Ishikawa (cell line): ENCODE results near the gene BMPER.

Source experiments
- CEBPB ChIP-seq: IDR thresholded peaks from 2 replicates; pipeline ENCODE4 v1.6.1; 2012
- CREB1 ChIP-seq: IDR thresholded peaks from 2 replicates; pipeline ENCODE4 v1.6.1; 2012; ENCODE audit warnings: low read depth
- EGR1 ChIP-seq: IDR thresholded peaks from 2 replicates; pipeline ENCODE4 v1.6.1; 2012
- EP300 ChIP-seq: IDR thresholded peaks from 2 replicates; pipeline ENCODE4 v1.6.1; 2012; ENCODE audit warnings: borderline replicate concordance
- FOXM1 ChIP-seq: IDR thresholded peaks from 2 replicates; pipeline ENCODE4 v1.6.1; 2012; ENCODE audit warnings: low read depth, borderline replicate concordance
- NFIC ChIP-seq: IDR thresholded peaks from 2 replicates; pipeline ENCODE4 v1.6.1; 2012
- RAD21 ChIP-seq: IDR thresholded peaks from 2 replicates; pipeline ENCODE4 v1.6.1; 2012; ENCODE audit warnings: low read depth
- REST ChIP-seq: IDR thresholded peaks from 2 replicates; pipeline ENCODE4 v1.6.1; 2012; ENCODE audit warnings: low read depth, mild to moderate bottlenecking
- TAF1 ChIP-seq: IDR thresholded peaks from 2 replicates; pipeline ENCODE4 v1.6.1; 2012; ENCODE audit warnings: low read depth, mild to moderate bottlenecking
- TCF12 ChIP-seq: IDR thresholded peaks from 2 replicates; pipeline ENCODE4 v1.6.1; 2012; ENCODE audit warnings: low read depth
- TEAD4 ChIP-seq: IDR thresholded peaks from 2 replicates; pipeline ENCODE4 v1.6.1; 2012
- YY1 ChIP-seq: IDR thresholded peaks from 2 replicates; pipeline ENCODE4 v1.6.1; 2012; ENCODE audit warnings: low read depth
- ZBTB7A ChIP-seq: IDR thresholded peaks from 2 replicates; pipeline ENCODE4 v1.6.1; 2012; ENCODE audit warnings: low read depth
- TF ChIP-seq, protein P1 (sequence below): IDR thresholded peaks from 2 replicates; pipeline ENCODE4 v1.6.1; 2012
- TF ChIP-seq, protein P2 (sequence below): IDR thresholded peaks from 2 replicates; pipeline ENCODE4 v1.6.1; 2012

Gene BMPER

DNA sequence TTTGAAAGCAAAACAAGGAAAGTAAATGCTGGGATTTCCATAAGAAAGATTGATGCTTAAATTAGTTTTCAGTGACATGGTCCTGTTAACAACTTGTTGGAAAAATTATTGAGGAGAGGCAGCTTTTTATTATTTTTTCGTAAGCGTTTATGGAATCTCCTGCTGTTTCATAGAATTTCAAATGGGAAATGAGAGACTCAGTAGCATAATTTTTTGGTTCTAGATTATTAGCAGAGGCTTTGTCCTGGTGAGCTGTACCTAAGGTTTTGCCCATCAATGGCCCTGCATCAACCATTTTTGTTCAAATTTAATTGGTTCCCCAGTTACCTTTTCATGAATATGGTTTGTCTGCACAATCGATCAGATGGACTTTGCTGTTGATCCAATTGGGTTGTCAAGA, 205.7 kb downstream of the BMPER start:
- TF ChIP-seq TAF1 (no peak), ZBTB7A (no peak), EGR1 (no peak), TEAD4 (no peak), YY1 (no peak), TCF12 (no peak), EP300 (no peak), FOXM1 (no peak)
- TF ChIP-seq, protein P1, sequence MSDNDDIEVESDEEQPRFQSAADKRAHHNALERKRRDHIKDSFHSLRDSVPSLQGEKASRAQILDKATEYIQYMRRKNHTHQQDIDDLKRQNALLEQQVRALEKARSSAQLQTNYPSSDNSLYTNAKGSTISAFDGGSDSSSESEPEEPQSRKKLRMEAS = no peak
- TF ChIP-seq, protein P2, sequence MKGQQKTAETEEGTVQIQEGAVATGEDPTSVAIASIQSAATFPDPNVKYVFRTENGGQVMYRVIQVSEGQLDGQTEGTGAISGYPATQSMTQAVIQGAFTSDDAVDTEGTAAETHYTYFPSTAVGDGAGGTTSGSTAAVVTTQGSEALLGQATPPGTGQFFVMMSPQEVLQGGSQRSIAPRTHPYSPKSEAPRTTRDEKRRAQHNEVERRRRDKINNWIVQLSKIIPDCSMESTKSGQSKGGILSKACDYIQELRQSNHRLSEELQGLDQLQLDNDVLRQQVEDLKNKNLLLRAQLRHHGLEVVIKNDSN = no peak

DNA sequence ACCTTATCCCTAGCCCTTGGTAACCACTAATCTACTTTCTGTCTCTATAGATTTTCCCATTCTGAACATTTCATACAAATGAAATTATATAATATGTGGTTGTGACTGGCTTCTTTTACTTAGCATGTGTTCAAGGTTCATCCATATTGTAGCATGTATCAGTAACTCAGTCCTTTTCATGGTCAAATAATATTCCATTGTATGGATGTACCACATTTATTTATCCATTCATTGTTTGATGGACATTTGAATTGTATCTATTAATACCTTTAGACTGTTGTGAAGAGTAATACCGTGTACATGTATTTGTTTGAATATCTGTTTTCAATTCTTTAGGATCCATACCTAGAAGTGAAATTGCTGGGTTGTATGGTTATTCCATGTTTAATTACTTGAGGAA, 210.2 kb downstream of the BMPER start:
- TF ChIP-seq CREB1 = no peak
- TF ChIP-seq, protein P2 = no peak
- no peak for TF ChIP-seq FOXM1
- TF ChIP-seq YY1 = no peak
- no peak for TF ChIP-seq CEBPB
- no peak for TF ChIP-seq TAF1
- TF ChIP-seq ZBTB7A = no peak
- TF ChIP-seq EP300 = no peak
- no peak for TF ChIP-seq TEAD4
- TF ChIP-seq RAD21 = no peak
- TF ChIP-seq EGR1 = no peak
- TF ChIP-seq TCF12 = no peak

DNA sequence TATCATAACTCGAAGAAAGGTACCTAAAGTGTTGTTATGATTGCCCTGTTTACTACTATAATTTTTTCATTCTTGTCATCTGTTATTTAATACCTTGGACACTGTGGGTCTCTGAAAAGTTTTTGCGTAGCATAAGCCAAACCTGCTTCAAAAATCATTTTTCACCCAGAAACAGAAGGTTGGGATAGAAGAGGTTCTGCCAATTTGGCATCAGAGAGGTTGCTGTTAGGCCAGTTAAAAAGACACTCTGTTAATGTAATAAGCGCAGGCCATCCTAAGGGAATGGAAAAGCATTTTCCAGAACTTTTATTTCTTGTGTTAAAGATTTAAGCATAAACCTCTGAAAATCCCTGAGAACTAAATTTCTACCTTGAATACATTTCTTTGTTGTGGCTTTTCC, 212.2 kb downstream of the BMPER start:
- TF ChIP-seq YY1 (no peak), TCF12 (no peak), EP300 (no peak), EGR1 (no peak), NFIC (no peak), TEAD4 (no peak), CREB1 (no peak), REST (no peak)
- TF ChIP-seq, protein P1 = no peak

DNA sequence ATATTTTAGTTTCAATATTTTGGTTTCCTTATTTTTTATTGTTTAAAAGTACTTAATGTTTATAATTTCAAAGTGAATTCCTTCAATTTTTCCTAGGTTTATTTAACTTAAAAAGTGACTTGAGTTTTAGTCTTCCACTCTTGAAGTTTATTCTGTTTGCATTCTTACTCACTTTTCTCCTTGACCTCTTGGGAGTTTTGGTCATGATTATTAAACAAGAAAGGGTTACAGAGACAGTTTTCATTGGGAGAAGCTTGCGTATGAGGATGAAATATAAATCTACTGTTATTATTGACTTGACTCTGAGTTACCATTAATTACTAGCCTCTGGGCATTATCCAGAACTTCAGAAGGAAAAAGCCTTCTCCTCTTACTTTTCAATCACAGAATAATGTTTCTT, 216.0 kb downstream of the BMPER start:
- TF ChIP-seq, protein P2 = no peak
- TF ChIP-seq NFIC (no peak), EP300 (no peak), EGR1 (no peak), TAF1 (no peak), RAD21 (no peak), TEAD4 (no peak), YY1 (no peak), CREB1 (no peak), TCF12 (no peak), REST (no peak), CEBPB (no peak), ZBTB7A (no peak), FOXM1 (no peak)
- TF ChIP-seq, protein P1 = no peak

DNA sequence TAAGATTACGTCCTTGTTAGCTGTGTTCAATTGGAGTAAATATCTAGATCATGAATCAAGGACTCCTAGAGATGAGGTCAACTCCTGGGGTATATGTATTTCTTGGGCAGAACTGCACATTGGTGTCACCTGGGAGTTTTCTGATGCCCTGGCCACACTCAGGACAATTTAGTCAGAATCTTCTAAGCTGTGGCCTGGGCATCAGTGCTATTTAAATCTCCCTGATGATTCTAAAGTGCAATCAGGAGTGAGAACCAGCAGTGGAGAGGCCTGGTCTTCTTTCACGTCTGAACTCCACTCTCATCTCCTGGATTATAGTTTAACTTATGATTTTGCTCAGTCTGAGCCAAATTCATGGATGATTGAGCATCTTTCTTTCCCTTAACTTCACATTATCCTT, 218.0 kb downstream of the BMPER start:
- TF ChIP-seq, protein P2 = no peak
- no peak for TF ChIP-seq FOXM1
- TF ChIP-seq, protein P1 = no peak
- TF ChIP-seq CEBPB = no peak
- no peak for TF ChIP-seq RAD21
- TF ChIP-seq TEAD4 = no peak
- no peak for TF ChIP-seq TCF12
- no peak for TF ChIP-seq EGR1
- TF ChIP-seq CREB1 = no peak
- TF ChIP-seq YY1 = no peak
- TF ChIP-seq EP300 = no peak
- no peak for TF ChIP-seq NFIC
- TF ChIP-seq ZBTB7A = no peak
- TF ChIP-seq TAF1 = no peak
- no peak for TF ChIP-seq REST
